ENCODE data around the gene PDSS2.
"Not testable (repeated sequence)": the region's sequence is repeated elsewhere in the genome, so short reads cannot be mapped to it uniquely, and the experiment has no call there.

Gene PDSS2

GRCh38 chr6:107374264-107374663 lies 85.1 kb downstream of the PDSS2 start:
- Histone ChIP-seq H3F3A (ENCODE audit: control insufficient read depth, insufficient read depth) (no peaks in the 10 kb centered on the region), H3K4me1 (ENCODE audit: control insufficient read depth, low read length) (no peaks in the 10 kb centered on the region), H3K9me2 (replicated peaks; ENCODE audit: control insufficient read depth, low read length) (no peaks in the 10 kb centered on the region), H3K4me2 (ENCODE audit: low read length) (no peak overlapping the region), H3K27ac (ENCODE audit: low read depth, low read length) (no peak overlapping the region), H3K36me3 (ENCODE audit: control insufficient read depth, low read length) (no peaks in the 10 kb centered on the region), H3K27me3 (ENCODE audit: control insufficient read depth, low read length) (no peaks in the 10 kb centered on the region), H3K4me3 (ENCODE audit: low read length) (no peak overlapping the region), H3K9me3 (ENCODE audit: control insufficient read depth, insufficient read depth, low read length) (no peaks in the 10 kb centered on the region; the same call in 1 of the 2 replicates), H3K79me2 (ENCODE audit: control insufficient read depth, low read length) (no peaks in the 10 kb centered on the region), H4K20me1 (ENCODE audit: control insufficient read depth, insufficient read depth, low read depth, low read length) (no peaks in the 10 kb centered on the region)
- TF ChIP-seq CTCF (IDR thresholded peaks at IDR 0.05; ENCODE audit: low read depth, low read length, poor library complexity, severe bottlenecking) (no peak), EZH2phosphoT487 (IDR thresholded peaks at IDR 0.05; ENCODE audit: borderline replicate concordance, low read length) (no peak)

- Histone ChIP-seq H3K27ac (ENCODE audit: low read depth, low read length) (no peak overlapping the region), H3K4me3 (ENCODE audit: low read length) (no peak overlapping the region), H3K4me2 (ENCODE audit: low read length) (no peak overlapping the region), H4K20me1 (ENCODE audit: control insufficient read depth, insufficient read depth, low read depth, low read length) (no peaks in the 10 kb centered on the region), H3K36me3 (ENCODE audit: control insufficient read depth, low read length) (no peaks in the 10 kb centered on the region), H3K9me3 (ENCODE audit: control insufficient read depth, insufficient read depth, low read length) (no peaks in the 10 kb centered on the region), H3K79me2 (ENCODE audit: control insufficient read depth, low read length) (no peaks in the 10 kb centered on the region; the same call in 1 of the 2 replicates), H3K4me1 (ENCODE audit: control insufficient read depth, low read length) (no peaks in the 10 kb centered on the region), H3K27me3 (ENCODE audit: control insufficient read depth, low read length) (no peaks in the 10 kb centered on the region), H3F3A (ENCODE audit: control insufficient read depth, insufficient read depth) (no peaks in the 10 kb centered on the region), H3K9me2 (replicated peaks; ENCODE audit: control insufficient read depth, low read length) (no peaks in the 10 kb centered on the region)
- TF ChIP-seq CTCF (IDR thresholded peaks at IDR 0.05; ENCODE audit: low read depth, low read length, poor library complexity, severe bottlenecking), result no peak
- no peak for TF ChIP-seq EZH2phosphoT487 (IDR thresholded peaks at IDR 0.05; ENCODE audit: borderline replicate concordance, low read length)
Observed at GRCh38 chr6:107369493-107369892, 89.9 kb downstream of the PDSS2 start.

- Histone ChIP-seq H3K79me2 (ENCODE audit: control insufficient read depth, low read length) (no peaks in the 10 kb centered on the region; the same call in 1 of the 2 replicates), H4K20me1 (ENCODE audit: control insufficient read depth, insufficient read depth, low read depth, low read length) (no peaks in the 10 kb centered on the region), H3K4me2 (ENCODE audit: low read length) (no peak overlapping the region), H3K27me3 (ENCODE audit: control insufficient read depth, low read length) (no peaks in the 10 kb centered on the region), H3K36me3 (ENCODE audit: control insufficient read depth, low read length) (no peaks in the 10 kb centered on the region), H3K9me2 (replicated peaks; ENCODE audit: control insufficient read depth, low read length) (no peaks in the 10 kb centered on the region), H3K4me1 (ENCODE audit: control insufficient read depth, low read length) (no peaks in the 10 kb centered on the region), H3K4me3 (ENCODE audit: low read length) (no peak overlapping the region), H3K27ac (ENCODE audit: low read depth, low read length) (no peak overlapping the region), H3F3A (ENCODE audit: control insufficient read depth, insufficient read depth) (no peaks in the 10 kb centered on the region), H3K9me3 (ENCODE audit: control insufficient read depth, insufficient read depth, low read length) (no peaks in the 10 kb centered on the region)
- TF ChIP-seq EZH2phosphoT487 (IDR thresholded peaks at IDR 0.05; ENCODE audit: borderline replicate concordance, low read length) (no peak), CTCF (IDR thresholded peaks at IDR 0.05; ENCODE audit: low read depth, low read length, poor library complexity, severe bottlenecking) (no peak)
Observed at GRCh38 chr6:107368471-107368870, 90.9 kb downstream of the PDSS2 start.

- not testable (repeated sequence) for H3K36me3 ChIP-seq (ENCODE audit: control insufficient read depth, low read length); H3K9me3 ChIP-seq (ENCODE audit: control insufficient read depth, insufficient read depth, low read length); H3F3A ChIP-seq (ENCODE audit: control insufficient read depth, insufficient read depth); H4K20me1 ChIP-seq (ENCODE audit: control insufficient read depth, insufficient read depth, low read depth, low read length); H3K4me2 ChIP-seq (ENCODE audit: low read length); H3K79me2 ChIP-seq (ENCODE audit: control insufficient read depth, low read length); H3K4me3 ChIP-seq (ENCODE audit: low read length); H3K27ac ChIP-seq (ENCODE audit: low read depth, low read length); H3K4me1 ChIP-seq (ENCODE audit: control insufficient read depth, low read length); H3K9me2 ChIP-seq (replicated peaks; ENCODE audit: control insufficient read depth, low read length); H3K27me3 ChIP-seq (ENCODE audit: control insufficient read depth, low read length)
Observed at GRCh38 chr6:107364173-107364572, 95.2 kb downstream of the PDSS2 start.

Measured in DOHH2 (cell line).